ENCODE measurements around the gene LIN52. TPM values are rescaled to one million over a fixed set of nuclear protein-coding genes. Genes with fewer than 3 reads are reported as not detected.

Gene LIN52, protein sequence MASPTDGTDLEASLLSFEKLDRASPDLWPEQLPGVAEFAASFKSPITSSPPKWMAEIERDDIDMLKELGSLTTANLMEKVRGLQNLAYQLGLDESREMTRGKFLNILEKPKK
- total RNA-seq (ENCODE audit: low replicate concordance), result 16.4 and 25.7 TPM in 2 replicates

DNA sequence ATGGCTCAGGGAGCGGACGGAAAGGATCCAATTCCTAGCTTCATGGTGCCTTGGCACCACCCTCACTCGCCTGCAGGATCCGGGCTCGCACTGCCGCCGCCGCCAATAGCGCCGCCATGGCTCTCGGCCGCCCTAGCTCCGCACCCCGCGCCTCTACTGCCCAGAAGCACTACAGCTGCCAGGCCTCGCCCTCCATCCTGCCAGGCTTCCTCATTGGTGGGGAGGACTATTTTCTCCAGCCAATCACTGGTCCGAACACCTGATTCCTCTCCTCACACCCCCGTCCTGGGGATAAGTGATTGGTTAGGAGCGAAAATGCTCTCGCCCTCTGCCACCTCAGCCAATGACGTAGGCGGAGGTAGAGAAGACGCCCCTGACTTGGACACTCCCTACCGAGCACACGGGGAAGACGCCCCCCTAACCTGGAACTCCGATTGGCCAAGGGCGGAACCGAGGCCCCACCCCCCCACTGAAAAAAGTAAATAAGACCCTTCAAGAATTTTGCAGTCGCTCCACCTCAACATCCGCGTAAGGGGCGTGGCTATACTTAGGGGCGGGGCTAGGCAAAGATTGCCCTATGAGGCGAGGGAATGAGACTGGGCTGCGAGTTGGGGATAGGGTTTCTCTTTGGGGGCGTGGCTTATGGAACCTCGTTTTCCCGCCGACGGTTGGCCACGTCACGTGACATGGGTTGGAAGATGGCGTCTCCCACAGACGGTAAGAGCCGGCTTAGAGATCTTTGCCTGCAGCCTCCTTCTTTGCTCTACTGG, at the start of gene LIN52, which contains the start of gene ALDH6A1:
TSS of gene LIN52 (plus strand) at position 680 of the 770 bp plus-strand sequence. CDS start at position 699, 19 bp downstream.
TSS of gene ALDH6A1 (minus strand) at position 177 of the 770 bp plus-strand sequence. CDS start at position 118, 59 bp downstream.
- H3F3A ChIP-seq (ENCODE audit: low read depth), result peaks cover 14% of the 10 kb centered on the region
- DNase-seq (ENCODE audit: low spot score), result peak; percentile 100
- TF ChIP-seq, protein P1, sequence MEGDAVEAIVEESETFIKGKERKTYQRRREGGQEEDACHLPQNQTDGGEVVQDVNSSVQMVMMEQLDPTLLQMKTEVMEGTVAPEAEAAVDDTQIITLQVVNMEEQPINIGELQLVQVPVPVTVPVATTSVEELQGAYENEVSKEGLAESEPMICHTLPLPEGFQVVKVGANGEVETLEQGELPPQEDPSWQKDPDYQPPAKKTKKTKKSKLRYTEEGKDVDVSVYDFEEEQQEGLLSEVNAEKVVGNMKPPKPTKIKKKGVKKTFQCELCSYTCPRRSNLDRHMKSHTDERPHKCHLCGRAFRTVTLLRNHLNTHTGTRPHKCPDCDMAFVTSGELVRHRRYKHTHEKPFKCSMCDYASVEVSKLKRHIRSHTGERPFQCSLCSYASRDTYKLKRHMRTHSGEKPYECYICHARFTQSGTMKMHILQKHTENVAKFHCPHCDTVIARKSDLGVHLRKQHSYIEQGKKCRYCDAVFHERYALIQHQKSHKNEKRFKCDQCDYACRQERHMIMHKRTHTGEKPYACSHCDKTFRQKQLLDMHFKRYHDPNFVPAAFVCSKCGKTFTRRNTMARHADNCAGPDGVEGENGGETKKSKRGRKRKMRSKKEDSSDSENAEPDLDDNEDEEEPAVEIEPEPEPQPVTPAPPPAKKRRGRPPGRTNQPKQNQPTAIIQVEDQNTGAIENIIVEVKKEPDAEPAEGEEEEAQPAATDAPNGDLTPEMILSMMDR (IDR thresholded peaks at IDR 0.05), result peak; percentile 40
- TF ChIP-seq EZH2 (IDR thresholded peaks at IDR 0.05), result no peak
- H3K27me3 Mint-ChIP-seq (ENCODE audit: insufficient read depth, low read depth), result no peaks in the 10 kb centered on the region
- H3K36me3 ChIP-seq, result no peaks in the 10 kb centered on the region
- peak within 1 kb of the TSS; percentile 99 for H3K4me3 Mint-ChIP-seq
- H4K20me1 ChIP-seq (ENCODE audit: low read depth), result peaks cover 5% of the 10 kb centered on the region
- peak within 1 kb of the TSS; percentile 98 for H3K4me2 ChIP-seq
- H3K4me3 ChIP-seq, result peak within 1 kb of the TSS; percentile 94
- H3K4me1 Mint-ChIP-seq, result peaks cover 20% of the 10 kb centered on the region
- H3K27ac Mint-ChIP-seq, result peak within 1 kb of the TSS; percentile 96
- peaks cover 18% of the 10 kb centered on the region for H3K4me1 ChIP-seq
- H2AFZ ChIP-seq (replicated peaks), result peak within 1 kb of the TSS; percentile 86
- H3K27ac ChIP-seq, result peak within 1 kb of the TSS; percentile 93
- peaks cover 2% of the 10 kb centered on the region for H3K36me3 Mint-ChIP-seq
- H3K9ac ChIP-seq, result peak within 1 kb of the TSS; percentile 96
- no peaks in the 10 kb centered on the region for H3K27me3 ChIP-seq
- no peaks in the 10 kb centered on the region for H3K9me3 Mint-ChIP-seq
- H3K9me3 ChIP-seq (ENCODE audit: low read depth), result no peaks in the 10 kb centered on the region
- H3K79me2 ChIP-seq (ENCODE audit: low read depth), result peaks cover 78% of the 10 kb centered on the region

DNA sequence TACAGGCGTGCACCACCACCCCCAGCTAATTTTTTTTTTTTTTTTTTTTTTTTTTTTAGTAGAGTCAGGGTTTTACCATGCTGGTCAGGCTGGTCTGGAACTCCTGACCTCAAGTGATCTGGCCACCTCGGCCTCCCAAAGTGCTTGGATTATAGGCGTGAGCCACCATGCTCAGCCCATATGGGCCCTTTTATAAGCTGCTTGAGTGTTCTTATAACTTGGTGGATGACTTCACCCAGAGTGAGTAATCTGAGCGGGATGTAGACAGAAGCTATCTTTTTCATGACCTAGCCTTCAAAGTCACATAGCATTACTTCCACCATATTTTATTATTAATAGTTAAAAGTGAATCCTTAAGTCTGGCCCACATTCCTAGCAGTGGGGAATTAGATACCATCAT, 49.2 kb upstream of the LIN52 start:
- H3K4me3 Mint-ChIP-seq, result no peak overlapping the region
- Histone ChIP-seq H3K4me2 (no peak overlapping the region), H3K36me3 (no peaks in the 10 kb centered on the region), H4K20me1 (ENCODE audit: low read depth) (no peaks in the 10 kb centered on the region), H3K79me2 (ENCODE audit: low read depth) (no peaks in the 10 kb centered on the region), H2AFZ (replicated peaks) (no peak overlapping the region), H3K4me1 (no peaks in the 10 kb centered on the region), H3K4me3 (no peak overlapping the region), H3K27me3 (no peaks in the 10 kb centered on the region), H3K9ac (no peak overlapping the region), H3K9me3 (ENCODE audit: low read depth) (no peaks in the 10 kb centered on the region), H3F3A (ENCODE audit: low read depth) (no peaks in the 10 kb centered on the region), H3K27ac (no peak overlapping the region)
- no peaks in the 10 kb centered on the region for H3K4me1 Mint-ChIP-seq
- H3K27me3 Mint-ChIP-seq (ENCODE audit: insufficient read depth, low read depth), result no peaks in the 10 kb centered on the region
- TF ChIP-seq EZH2 (IDR thresholded peaks at IDR 0.05), result no peak
- H3K9me3 Mint-ChIP-seq, result no peaks in the 10 kb centered on the region
- no peak for DNase-seq (ENCODE audit: low spot score)
- no peaks in the 10 kb centered on the region for H3K36me3 Mint-ChIP-seq
- H3K27ac Mint-ChIP-seq, result no peak overlapping the region

DNA sequence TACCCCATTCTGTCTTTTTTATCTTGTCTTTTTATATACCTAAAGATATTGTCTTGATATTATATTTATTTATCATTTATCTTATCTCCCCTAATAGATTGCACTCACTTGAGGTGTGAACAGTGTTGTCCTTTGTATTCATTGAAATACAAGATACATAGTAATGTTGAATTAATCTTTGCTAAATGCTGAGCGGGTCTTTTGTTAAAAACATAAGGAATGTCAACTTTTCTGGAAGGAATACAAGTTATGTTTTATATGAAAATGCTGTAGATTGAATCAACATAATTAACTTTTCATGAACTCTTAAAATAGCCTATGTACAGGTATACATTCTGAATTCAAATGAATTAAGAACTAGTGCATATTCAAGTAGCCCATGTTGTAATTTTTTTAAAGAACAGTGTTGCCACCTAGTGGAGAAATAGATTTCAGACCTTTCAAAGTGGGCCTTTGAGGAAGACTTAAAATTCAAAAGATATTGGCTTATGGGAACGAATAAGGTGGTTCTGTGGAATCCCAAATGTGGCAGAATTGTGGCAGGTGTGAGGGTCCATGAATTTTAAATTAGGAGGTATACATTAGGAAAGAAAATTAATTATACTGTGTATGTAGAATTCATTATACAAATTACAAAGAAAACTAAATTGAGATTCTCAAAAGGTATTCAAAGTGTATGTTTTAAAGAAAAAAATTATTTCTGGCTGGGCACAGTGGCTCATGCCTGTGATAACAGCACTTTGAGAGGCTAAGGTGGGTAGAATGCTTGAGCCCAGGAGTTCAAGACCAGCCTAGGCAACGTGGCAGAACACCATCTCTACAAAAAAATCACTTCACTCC, 46.5 kb upstream of the LIN52 start:
- no peak overlapping the region for H2AFZ ChIP-seq (replicated peaks)

More for the DNA sequence above, 46.5 kb upstream of the LIN52 start:
- Histone ChIP-seq H3F3A (ENCODE audit: low read depth) (no peaks in the 10 kb centered on the region), H3K4me1 (no peaks in the 10 kb centered on the region), H3K4me2 (no peak overlapping the region), H3K4me3 (no peak overlapping the region), H3K9ac (no peak overlapping the region), H3K27ac (no peak overlapping the region), H3K36me3 (no peaks in the 10 kb centered on the region), H3K9me3 (ENCODE audit: low read depth) (no peaks in the 10 kb centered on the region), H4K20me1 (ENCODE audit: low read depth) (no peaks in the 10 kb centered on the region), H3K79me2 (ENCODE audit: low read depth) (no peaks in the 10 kb centered on the region), H3K27me3 (no peaks in the 10 kb centered on the region)
- Mint-ChIP-seq H3K9me3 (no peaks in the 10 kb centered on the region), H3K4me3 (no peak overlapping the region), H3K4me1 (no peaks in the 10 kb centered on the region), H3K36me3 (no peaks in the 10 kb centered on the region), H3K27me3 (ENCODE audit: insufficient read depth, low read depth) (no peaks in the 10 kb centered on the region), H3K27ac (no peak overlapping the region)
- DNase-seq (ENCODE audit: low spot score), result peak; percentile 52
- TF ChIP-seq EZH2 (IDR thresholded peaks at IDR 0.05) (no peak), EZH2phosphoT487 (IDR thresholded peaks at IDR 0.05) (no peak)
- TF ChIP-seq, protein P1 (IDR thresholded peaks at IDR 0.05), result peak; percentile 87

Measured in neural progenitor cell (in vitro differentiated cells).